ENCODE results near the gene CADPS. TPM values are rescaled to one million over a fixed set of nuclear protein-coding genes. Genes with fewer than 3 reads are reported as not detected.
A peak's percentile ranks its signal among the peaks of the same experiment; 100 is the strongest.

Gene CADPS
- total RNA-seq, 2 experiments from 2014 or later, result not detected

DNA sequence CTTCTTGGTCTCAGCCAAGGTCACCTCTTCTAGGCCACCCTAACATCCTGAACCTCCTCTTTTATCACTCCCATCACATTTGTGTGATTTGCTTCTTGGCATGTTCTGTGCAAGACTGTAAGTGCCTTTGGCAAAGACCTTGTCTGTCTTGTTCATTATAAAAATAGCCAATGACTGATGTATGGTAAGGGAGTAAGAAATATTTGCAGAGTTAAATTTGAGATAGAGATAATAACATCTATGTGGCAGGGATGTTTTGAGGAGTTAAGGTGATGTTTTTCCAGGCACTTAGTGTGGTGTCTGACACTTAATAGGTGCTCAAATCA is 202.3 kb downstream of the CADPS start:
- CTCF ChIA-PET, result no interaction called here
- H3K36me3 Mint-ChIP-seq (ENCODE audit: low read depth), result no peaks in the 10 kb centered on the region
- H3K27ac Mint-ChIP-seq, result no peak overlapping the region
- H3K4me1 Mint-ChIP-seq, result no peaks in the 10 kb centered on the region
- H3K9me3 Mint-ChIP-seq, result no peaks in the 10 kb centered on the region
- POLR2A ChIA-PET, result no interaction called here
- H3K27me3 Mint-ChIP-seq, result no peaks in the 10 kb centered on the region
- no peak overlapping the region for H3K4me3 Mint-ChIP-seq
- no peak for DNase-seq

- H3K4me1 Mint-ChIP-seq, result no peaks in the 10 kb centered on the region
- H3K9me3 Mint-ChIP-seq, result no peaks in the 10 kb centered on the region
- no peaks in the 10 kb centered on the region for H3K27me3 Mint-ChIP-seq
- H3K4me3 Mint-ChIP-seq, result no peak overlapping the region
- H3K27ac Mint-ChIP-seq, result no peak overlapping the region
- no peak for DNase-seq
- POLR2A ChIA-PET, result no interaction called here
- CTCF ChIA-PET, result no interaction called here
- no peaks in the 10 kb centered on the region for H3K36me3 Mint-ChIP-seq (ENCODE audit: low read depth)
These were observed 202.8 kb downstream of the CADPS start for GRCh38 chr3:62672270-62672987.

DNA sequence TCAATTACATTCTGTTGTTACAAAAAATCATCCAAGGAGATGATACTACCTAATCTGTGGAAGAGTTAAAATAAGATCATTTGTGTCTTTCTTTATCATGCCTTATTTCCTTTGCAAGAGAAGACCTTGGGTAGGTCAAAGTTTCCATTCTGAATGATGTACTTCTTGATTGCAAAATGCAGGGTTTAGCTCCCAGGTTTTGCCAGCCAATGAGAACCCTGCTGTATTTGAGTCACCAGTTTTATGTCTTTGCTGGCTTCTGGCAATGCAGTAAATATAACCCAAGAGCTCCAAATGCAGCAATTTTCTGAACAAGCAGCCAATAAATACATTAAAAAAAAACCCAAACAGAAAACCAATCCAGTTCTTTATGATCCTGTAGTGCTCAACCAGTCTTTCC is 204.9 kb downstream of the CADPS start:
- H3K36me3 Mint-ChIP-seq (ENCODE audit: low read depth), result no peaks in the 10 kb centered on the region
- DNase-seq, result no peak
- ChIA-PET CTCF (no interaction called here), POLR2A (no interaction called here)
- no peaks in the 10 kb centered on the region for H3K4me1 Mint-ChIP-seq
- no peak overlapping the region for H3K27ac Mint-ChIP-seq
- no peak overlapping the region for H3K4me3 Mint-ChIP-seq
- no peaks in the 10 kb centered on the region for H3K9me3 Mint-ChIP-seq
- H3K27me3 Mint-ChIP-seq, result no peaks in the 10 kb centered on the region

DNA sequence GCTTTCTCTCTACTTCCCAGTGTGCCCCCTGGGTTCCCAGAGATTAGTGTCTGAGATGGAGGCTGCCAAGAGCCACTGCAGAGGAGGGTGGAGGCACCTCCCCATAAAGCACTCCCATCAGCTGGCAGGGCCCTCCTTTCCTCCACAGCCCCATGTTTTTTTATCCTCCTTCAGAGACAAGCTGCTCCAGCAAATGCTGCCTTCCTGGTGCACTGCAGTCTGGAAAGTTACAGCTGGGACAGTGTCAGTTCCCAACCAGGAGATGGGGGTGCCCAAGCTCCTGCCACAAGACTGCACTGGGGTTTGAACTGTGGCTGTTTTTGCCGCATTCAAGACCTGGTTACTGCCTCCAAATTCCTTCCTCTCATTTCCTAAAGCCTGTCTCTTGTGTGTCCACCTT is 206.1 kb downstream of the CADPS start:
- no peak for DNase-seq
- ChIA-PET POLR2A (no interaction called here), CTCF (no interaction called here)
- Mint-ChIP-seq H3K4me3 (no peak overlapping the region), H3K9me3 (no peaks in the 10 kb centered on the region), H3K27me3 (no peaks in the 10 kb centered on the region), H3K36me3 (ENCODE audit: low read depth) (no peaks in the 10 kb centered on the region), H3K4me1 (no peaks in the 10 kb centered on the region), H3K27ac (no peak overlapping the region)

GRCh38 chr3:62667714-62668113 is 207.5 kb downstream of the CADPS start:
- Mint-ChIP-seq H3K9me3 (no peaks in the 10 kb centered on the region), H3K4me3 (no peak overlapping the region), H3K36me3 (ENCODE audit: low read depth) (no peaks in the 10 kb centered on the region), H3K4me1 (no peaks in the 10 kb centered on the region), H3K27me3 (no peaks in the 10 kb centered on the region), H3K27ac (no peak overlapping the region)
- ChIA-PET POLR2A (no interaction called here), CTCF (interaction anchor here (0.5 kb wide), 1 partner anchor 46 kb away, joined by 3 read pairs; no protein-coding TSS in a partner anchor)
- no peak for DNase-seq

DNA sequence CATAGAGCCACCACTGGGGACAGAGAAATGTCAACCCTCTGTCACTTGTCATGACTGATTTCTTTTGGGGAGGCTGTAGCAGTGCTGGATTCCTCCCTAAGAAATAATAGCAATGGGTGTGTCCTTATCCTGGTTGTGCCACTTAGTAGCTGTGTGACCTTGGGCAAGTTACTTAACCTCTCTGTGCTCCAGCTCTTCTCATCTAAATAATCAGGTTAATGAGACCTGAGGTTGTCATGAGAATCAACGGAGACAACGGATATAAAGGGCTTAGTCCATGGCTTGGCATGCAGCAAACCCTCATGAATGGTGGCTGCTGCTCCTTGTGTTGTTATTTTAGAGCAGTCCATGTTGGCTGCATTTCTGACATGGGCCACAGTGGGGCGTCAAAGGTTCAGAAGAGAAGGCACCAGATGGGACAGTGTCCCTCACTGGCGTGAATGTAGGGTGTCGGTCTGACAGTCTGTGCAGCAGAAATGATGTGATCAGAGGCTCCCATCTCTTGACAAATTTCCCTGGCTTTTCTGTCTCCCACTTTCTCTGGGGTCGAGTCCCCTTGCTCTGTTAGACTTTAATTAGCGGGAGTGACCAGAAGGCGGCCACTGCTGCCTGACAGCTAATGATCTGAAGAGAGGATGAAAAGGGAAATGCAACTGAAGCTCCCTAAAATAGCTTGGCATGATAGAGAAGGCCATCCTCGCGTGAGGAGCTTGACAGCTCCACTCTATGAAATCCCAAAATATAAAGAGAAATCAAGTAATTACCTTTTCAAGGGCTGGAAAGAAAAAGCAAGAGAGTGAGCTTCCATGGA is 209.4 kb downstream of the CADPS start:
- ChIA-PET CTCF (no interaction called here), POLR2A (no interaction called here)
- Mint-ChIP-seq H3K36me3 (ENCODE audit: low read depth) (no peaks in the 10 kb centered on the region), H3K27me3 (no peaks in the 10 kb centered on the region), H3K9me3 (no peaks in the 10 kb centered on the region), H3K4me1 (no peaks in the 10 kb centered on the region), H3K4me3 (no peak overlapping the region), H3K27ac (no peak overlapping the region)
- DNase-seq, result peak; percentile 16

- H3K36me3 Mint-ChIP-seq (ENCODE audit: low read depth), result no peaks in the 10 kb centered on the region
- H3K4me3 Mint-ChIP-seq, result no peak overlapping the region
- no peaks in the 10 kb centered on the region for H3K4me1 Mint-ChIP-seq
- no peaks in the 10 kb centered on the region for H3K27me3 Mint-ChIP-seq
- POLR2A ChIA-PET, result no interaction called here
- H3K9me3 Mint-ChIP-seq, result no peaks in the 10 kb centered on the region
- no peak overlapping the region for H3K27ac Mint-ChIP-seq
- DNase-seq, result no peak
- CTCF ChIA-PET, result no interaction called here
These were observed 212.5 kb downstream of the CADPS start for GRCh38 chr3:62662677-62663076.

GRCh38 chr3:62659660-62660059 is 215.6 kb downstream of the CADPS start:
- no peak overlapping the region for H3K4me3 Mint-ChIP-seq
- POLR2A ChIA-PET, result no interaction called here
- H3K27ac Mint-ChIP-seq, result no peak overlapping the region
- CTCF ChIA-PET, result no interaction called here
- H3K27me3 Mint-ChIP-seq, result peaks cover 3% of the 10 kb centered on the region
- no peak for DNase-seq
- H3K36me3 Mint-ChIP-seq (ENCODE audit: low read depth), result no peaks in the 10 kb centered on the region
- no peaks in the 10 kb centered on the region for H3K4me1 Mint-ChIP-seq
- no peaks in the 10 kb centered on the region for H3K9me3 Mint-ChIP-seq

- CTCF ChIA-PET, result no interaction called here
- Mint-ChIP-seq H3K4me3 (no peak overlapping the region), H3K36me3 (ENCODE audit: low read depth) (no peaks in the 10 kb centered on the region)
These were observed 219.5 kb downstream of the CADPS start for GRCh38 chr3:62655691-62656063.

DNA sequence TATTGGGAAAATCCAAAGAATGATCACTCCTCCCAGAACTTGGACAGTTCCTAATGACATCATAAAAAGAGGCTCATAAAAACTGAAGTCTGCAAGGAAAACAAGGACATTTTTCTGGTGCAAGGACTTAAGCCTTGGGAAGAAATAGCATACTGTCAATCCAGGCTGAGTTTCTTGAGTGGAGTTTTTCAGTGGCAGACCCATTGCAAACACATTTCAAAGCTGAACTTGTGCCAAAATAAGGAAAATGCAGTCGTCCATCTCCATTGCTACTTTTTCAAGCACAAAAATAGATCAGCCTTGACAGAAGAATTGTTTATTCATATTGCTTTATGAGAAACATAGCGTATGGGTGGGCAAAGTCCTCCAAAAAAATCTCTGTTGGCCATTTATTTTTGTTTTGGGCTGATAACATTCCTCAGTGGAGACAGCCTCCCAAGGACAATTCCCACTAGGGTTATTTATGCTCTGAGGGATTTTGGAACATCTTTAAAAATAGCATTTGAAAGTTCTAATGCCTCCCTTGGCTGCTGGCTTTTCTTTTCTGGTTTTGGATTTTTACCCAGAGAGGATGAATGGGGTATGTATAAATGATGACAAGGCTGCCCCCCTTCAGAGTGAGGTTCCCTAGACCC is 220.0 kb downstream of the CADPS start:
- DNase-seq, result no peak
- POLR2A ChIA-PET, result no interaction called here
- no peak overlapping the region for H3K27ac Mint-ChIP-seq
- no peaks in the 10 kb centered on the region for H3K36me3 Mint-ChIP-seq (ENCODE audit: low read depth)
- H3K27me3 Mint-ChIP-seq, result peaks cover 6% of the 10 kb centered on the region
- H3K4me1 Mint-ChIP-seq, result no peaks in the 10 kb centered on the region
- CTCF ChIA-PET, result no interaction called here
- H3K4me3 Mint-ChIP-seq, result no peak overlapping the region
- no peaks in the 10 kb centered on the region for H3K9me3 Mint-ChIP-seq

More at GRCh38 chr3:62655691-62656063, 219.5 kb downstream of the CADPS start:
- H3K27me3 Mint-ChIP-seq, result peaks cover 6% of the 10 kb centered on the region
- no peak overlapping the region for H3K27ac Mint-ChIP-seq
- no peaks in the 10 kb centered on the region for H3K4me1 Mint-ChIP-seq
- POLR2A ChIA-PET, result no interaction called here
- H3K9me3 Mint-ChIP-seq, result no peaks in the 10 kb centered on the region
- DNase-seq, result no peak

- DNase-seq, result no peak
- Mint-ChIP-seq H3K36me3 (ENCODE audit: low read depth) (no peaks in the 10 kb centered on the region), H3K4me1 (no peaks in the 10 kb centered on the region), H3K4me3 (no peak overlapping the region), H3K9me3 (no peaks in the 10 kb centered on the region), H3K27me3 (peaks cover 6% of the 10 kb centered on the region), H3K27ac (no peak overlapping the region)
- ChIA-PET POLR2A (no interaction called here), CTCF (no interaction called here)
These were observed 221.4 kb downstream of the CADPS start for GRCh38 chr3:62653796-62654195.

DNA sequence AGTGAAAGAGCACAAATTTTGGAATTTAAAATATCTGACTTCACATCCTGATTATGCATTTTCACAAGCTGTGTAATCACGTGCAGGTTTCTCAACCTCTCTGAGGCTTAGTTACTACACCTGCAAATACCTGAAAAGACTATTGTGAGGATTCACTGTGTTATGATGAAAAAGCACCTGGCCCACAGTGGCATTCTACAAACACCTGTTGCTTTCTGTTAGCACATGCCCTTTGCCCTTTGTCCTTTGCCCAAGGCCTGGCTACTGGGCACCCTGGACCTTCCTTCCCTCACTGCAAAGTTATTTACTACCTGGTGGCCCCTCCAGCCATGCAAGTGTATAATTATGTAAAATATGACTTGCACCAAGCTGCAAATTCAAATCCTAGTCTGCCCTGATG is 227.5 kb downstream of the CADPS start:
- no peaks in the 10 kb centered on the region for H3K9me3 Mint-ChIP-seq
- peaks cover 6% of the 10 kb centered on the region for H3K4me1 Mint-ChIP-seq
- H3K36me3 Mint-ChIP-seq (ENCODE audit: low read depth), result no peaks in the 10 kb centered on the region
- H3K4me3 Mint-ChIP-seq, result no peak overlapping the region
- ChIA-PET POLR2A (no interaction called here), CTCF (no interaction called here)
- no peak for DNase-seq
- H3K27me3 Mint-ChIP-seq, result peaks cover 3% of the 10 kb centered on the region
- no peak overlapping the region for H3K27ac Mint-ChIP-seq

DNA sequence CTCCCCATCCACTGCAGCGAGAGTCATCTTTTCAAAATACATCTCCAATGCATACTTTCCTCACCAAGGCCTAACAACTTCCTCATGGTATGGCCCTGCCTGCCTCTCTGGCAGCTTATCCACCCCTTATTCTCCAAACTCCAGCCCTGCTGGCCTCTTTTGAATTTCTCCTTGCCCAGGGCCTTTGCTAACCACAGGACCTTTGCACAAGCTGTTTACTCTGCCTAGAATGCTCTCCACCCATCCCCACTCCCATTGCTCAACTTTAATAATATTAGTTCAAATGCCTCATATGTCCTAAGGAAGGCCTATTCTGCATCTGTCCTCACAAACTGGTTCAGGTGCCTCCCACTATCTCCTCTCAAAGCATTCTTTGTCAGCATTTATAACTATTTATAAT is 230.7 kb downstream of the CADPS start:
- no peaks in the 10 kb centered on the region for H3K9me3 Mint-ChIP-seq
- peaks cover 6% of the 10 kb centered on the region for H3K4me1 Mint-ChIP-seq
- no peaks in the 10 kb centered on the region for H3K36me3 Mint-ChIP-seq (ENCODE audit: low read depth)
- no peak overlapping the region for H3K4me3 Mint-ChIP-seq
- H3K27ac Mint-ChIP-seq, result no peak overlapping the region
- POLR2A ChIA-PET, result no interaction called here
- CTCF ChIA-PET, result no interaction called here
- no peak for DNase-seq
- H3K27me3 Mint-ChIP-seq, result peaks cover 2% of the 10 kb centered on the region

GRCh38 chr3:62638316-62638715 is 236.9 kb downstream of the CADPS start:
- Mint-ChIP-seq H3K4me3 (no peak overlapping the region), H3K9me3 (no peaks in the 10 kb centered on the region), H3K27me3 (peaks cover 2% of the 10 kb centered on the region), H3K27ac (no peak overlapping the region), H3K36me3 (ENCODE audit: low read depth) (no peaks in the 10 kb centered on the region), H3K4me1 (no peaks in the 10 kb centered on the region)
- DNase-seq, result no peak
- ChIA-PET CTCF (no interaction called here), POLR2A (no interaction called here)
